HG03460 (cell line): Measurements from ENCODE around the gene CFI.

Source experiments
- ATAC-seq: cut with Tn5 transposase; IDR thresholded peaks from one replicate; pipeline ENCODE4 v1.9.1; 2021; ENCODE audit not compliant: unreplicated experiment

CFI gene

GRCh38 chr4:109698656-109699055 lies 103.1 kb downstream of the CFI start:
- ATAC-seq, result no peak

- no peak for ATAC-seq
Measured at GRCh38 chr4:109691411-109691920, 110.3 kb downstream of the CFI start.
